ENCODE results near the gene SLCO4A1.

DNA sequence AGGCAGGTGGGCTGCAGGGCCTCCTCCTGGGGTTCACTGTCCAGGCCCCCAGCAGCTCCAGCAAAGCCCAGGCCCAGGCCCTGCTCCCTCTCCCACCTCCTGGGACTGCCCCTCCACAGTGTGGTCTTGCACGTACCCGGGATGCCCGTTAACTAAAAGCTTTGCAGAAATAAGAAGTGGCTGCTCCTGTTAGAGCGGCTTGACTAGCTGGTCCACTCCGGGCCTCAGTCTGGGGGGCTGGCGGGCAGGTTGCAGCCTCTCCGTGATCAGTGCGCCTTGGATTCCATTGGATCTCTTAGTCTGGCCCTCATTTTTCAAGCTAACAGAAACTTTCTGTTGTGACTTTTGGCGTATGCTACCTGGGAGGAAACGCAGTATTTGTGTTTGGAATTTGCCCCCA, 26.9 kb downstream of the SLCO4A1 start:
- TF ChIP-seq, protein P1, sequence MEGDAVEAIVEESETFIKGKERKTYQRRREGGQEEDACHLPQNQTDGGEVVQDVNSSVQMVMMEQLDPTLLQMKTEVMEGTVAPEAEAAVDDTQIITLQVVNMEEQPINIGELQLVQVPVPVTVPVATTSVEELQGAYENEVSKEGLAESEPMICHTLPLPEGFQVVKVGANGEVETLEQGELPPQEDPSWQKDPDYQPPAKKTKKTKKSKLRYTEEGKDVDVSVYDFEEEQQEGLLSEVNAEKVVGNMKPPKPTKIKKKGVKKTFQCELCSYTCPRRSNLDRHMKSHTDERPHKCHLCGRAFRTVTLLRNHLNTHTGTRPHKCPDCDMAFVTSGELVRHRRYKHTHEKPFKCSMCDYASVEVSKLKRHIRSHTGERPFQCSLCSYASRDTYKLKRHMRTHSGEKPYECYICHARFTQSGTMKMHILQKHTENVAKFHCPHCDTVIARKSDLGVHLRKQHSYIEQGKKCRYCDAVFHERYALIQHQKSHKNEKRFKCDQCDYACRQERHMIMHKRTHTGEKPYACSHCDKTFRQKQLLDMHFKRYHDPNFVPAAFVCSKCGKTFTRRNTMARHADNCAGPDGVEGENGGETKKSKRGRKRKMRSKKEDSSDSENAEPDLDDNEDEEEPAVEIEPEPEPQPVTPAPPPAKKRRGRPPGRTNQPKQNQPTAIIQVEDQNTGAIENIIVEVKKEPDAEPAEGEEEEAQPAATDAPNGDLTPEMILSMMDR (conservative IDR thresholded peaks at IDR 0.05; ENCODE audit: low read depth, low read length) = no peak
- TF ChIP-seq, protein P2, sequence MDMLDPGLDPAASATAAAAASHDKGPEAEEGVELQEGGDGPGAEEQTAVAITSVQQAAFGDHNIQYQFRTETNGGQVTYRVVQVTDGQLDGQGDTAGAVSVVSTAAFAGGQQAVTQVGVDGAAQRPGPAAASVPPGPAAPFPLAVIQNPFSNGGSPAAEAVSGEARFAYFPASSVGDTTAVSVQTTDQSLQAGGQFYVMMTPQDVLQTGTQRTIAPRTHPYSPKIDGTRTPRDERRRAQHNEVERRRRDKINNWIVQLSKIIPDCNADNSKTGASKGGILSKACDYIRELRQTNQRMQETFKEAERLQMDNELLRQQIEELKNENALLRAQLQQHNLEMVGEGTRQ (IDR thresholded peaks at IDR 0.05; ENCODE audit: low read depth, low read length) = no peak
- no peak for TF ChIP-seq POLR2A (IDR thresholded peaks at IDR 0.05; ENCODE audit: low read depth, low read length)
- TF ChIP-seq SMC3 (IDR thresholded peaks at IDR 0.05; ENCODE audit: low read depth, low read length) = no peak

Measured in IMR-90 (cell line).